ENCODE results near the gene DRD2. TPM values are rescaled to one million over a fixed set of nuclear protein-coding genes. Genes with fewer than 3 reads are reported as not detected.

The DRD2 gene
- total RNA-seq, 1 experiment from 2014 or later: 0.44 TPM

- no peak overlapping the region for H3K14ac ChIP-seq (ENCODE audit: insufficient read depth, low read length)
- no peaks in the 10 kb centered on the region for H3K36me3 Mint-ChIP-seq (ENCODE audit: insufficient read depth in 1 of 3, low read depth in 3 of 3)
- no peaks in the 10 kb centered on the region for H3K79me2 ChIP-seq (ENCODE audit: insufficient read depth, low read length)
- H3K4me1 Mint-ChIP-seq: peaks cover 14 to 16% of the 10 kb centered on the region in 2 experiments
- no peak overlapping the region for H2BK12ac ChIP-seq (ENCODE audit: insufficient read length, low read depth, low read length)
- H3K4me2 ChIP-seq (ENCODE audit: insufficient read depth, insufficient read length, low read length): no peak overlapping the region
- H3K27me3 Mint-ChIP-seq (ENCODE audit: low read depth): no peaks in the 10 kb centered on the region; the same call in none of the 2 replicates
- H4K5ac ChIP-seq (ENCODE audit: insufficient read length, low read depth, low read length): no peak overlapping the region
- no peak overlapping the region for H2BK120ac ChIP-seq (ENCODE audit: low read depth, low read length, poor library complexity, severe bottlenecking)
- no peak overlapping the region for H3K23ac ChIP-seq (ENCODE audit: insufficient read length, low read depth, low read length)
- H3K56ac ChIP-seq (ENCODE audit: insufficient read length, low read depth, low read length): no peak overlapping the region
- H3K23me2 ChIP-seq (ENCODE audit: insufficient read length, low read depth, low read length, poor library complexity, severe bottlenecking): no peaks in the 10 kb centered on the region
- H2BK5ac ChIP-seq (ENCODE audit: insufficient read length, low read length): no peak overlapping the region
- H2BK15ac ChIP-seq (ENCODE audit: low read depth, low read length): no peak overlapping the region
- no peak for TF ChIP-seq CTCF (conservative IDR thresholded peaks at IDR 0.05)
- no peak overlapping the region for H3K4ac ChIP-seq (ENCODE audit: low read depth, low read length)
- no peak overlapping the region for H2AK5ac ChIP-seq (ENCODE audit: insufficient read length, low read length)
- no peak overlapping the region for H2AFZ ChIP-seq (ENCODE audit: low read length)
- H4K91ac ChIP-seq (ENCODE audit: insufficient read length, low read depth, low read length): no peak overlapping the region
- no peak overlapping the region for H3K18ac ChIP-seq (ENCODE audit: insufficient read length, low read depth, low read length)
- no peak overlapping the region for H3K27ac ChIP-seq (ENCODE audit: insufficient read length, low read depth, low read length)
- no peaks in the 10 kb centered on the region for H3K9me3 Mint-ChIP-seq
- DNase-seq: no peak
- H3T11ph ChIP-seq (ENCODE audit: low read length): no peak overlapping the region
- no peak overlapping the region for H2BK20ac ChIP-seq (ENCODE audit: low read depth, low read length, poor library complexity, severe bottlenecking)
- peak overlapping the region in 1 of 3 experiments; percentile 50; a peak in 3 of 7 replicates for H3K27ac Mint-ChIP-seq
- H4K20me1 ChIP-seq (ENCODE audit: control insufficient read depth, insufficient read depth, insufficient read length): no peaks in the 10 kb centered on the region
- H3K79me1 ChIP-seq (ENCODE audit: insufficient read depth, low read depth, low read length, poor library complexity, severe bottlenecking): no peaks in the 10 kb centered on the region
- H3K27me3 ChIP-seq (ENCODE audit: insufficient read depth, low read length): no peaks in the 10 kb centered on the region
- no peak overlapping the region for H3K9ac ChIP-seq (ENCODE audit: extremely low read depth, insufficient read length, low read length)
- H4K8ac ChIP-seq (replicated peaks; ENCODE audit: insufficient read length, low read depth, low read length): no peak overlapping the region
- no CpG with 5 or more reads among the region's 7 CpGs for WGBS (ENCODE audit: extremely low coverage, insufficient read length, low lambda C conversion rate)
- H3K9me3 ChIP-seq (ENCODE audit: control insufficient read depth, low read depth, low read length): no peaks in the 10 kb centered on the region
- no peaks in the 10 kb centered on the region for H3K4me1 ChIP-seq (ENCODE audit: insufficient read depth, low read length)
- no peak overlapping the region for H3K4me3 Mint-ChIP-seq
Measured at GRCh38 chr11:113377681-113378412, 97.4 kb downstream of the DRD2 start.

Measured in H9 (cell line).